HT-29 (cell line): ENCODE data around the gene AKR1A1. TPM values are rescaled to one million over a fixed set of nuclear protein-coding genes. Genes with fewer than 3 reads are reported as not detected.
"Not testable (repeated sequence)": the region's sequence is repeated elsewhere in the genome, so short reads cannot be mapped to it uniquely, and the experiment has no call there.

Experiments
- DNase-seq: peaks from one replicate; pipeline ENCODE4 v3.0.0-alpha.2; 2015; ENCODE audit warnings: low spot score
- total RNA-seq: library from RNA; depleted of rRNA; stranded (reverse); fragments of >200 nt; shearing (Covaris generic); gene quantifications from 2 replicates; pipeline ENCODE4 v1.2.3, GENCODE V29; 2014

The AKR1A1 gene
- total RNA-seq, 1 experiment from 2014 or later: 145 TPM

DNA sequence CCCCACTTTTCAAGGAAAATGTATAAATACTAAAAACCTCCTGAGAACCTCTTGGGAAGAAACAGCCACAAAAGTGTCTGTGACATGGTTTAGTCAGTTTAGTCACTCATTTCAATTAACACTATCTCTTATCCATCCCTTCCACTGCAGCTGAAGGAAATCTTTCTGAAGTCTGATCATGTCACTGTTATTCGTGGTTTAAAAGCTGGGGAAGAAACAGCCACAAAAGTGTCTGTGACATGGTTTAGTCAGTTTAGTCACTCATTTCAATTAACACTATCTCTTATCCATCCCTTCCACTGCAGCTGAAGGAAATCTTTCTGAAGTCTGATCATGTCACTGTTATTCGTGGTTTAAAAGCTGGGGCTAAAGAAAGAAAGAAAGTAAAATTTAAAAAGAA lies 27.1 kb upstream of the AKR1A1 start:
- DNase-seq: not testable (repeated sequence)

DNA sequence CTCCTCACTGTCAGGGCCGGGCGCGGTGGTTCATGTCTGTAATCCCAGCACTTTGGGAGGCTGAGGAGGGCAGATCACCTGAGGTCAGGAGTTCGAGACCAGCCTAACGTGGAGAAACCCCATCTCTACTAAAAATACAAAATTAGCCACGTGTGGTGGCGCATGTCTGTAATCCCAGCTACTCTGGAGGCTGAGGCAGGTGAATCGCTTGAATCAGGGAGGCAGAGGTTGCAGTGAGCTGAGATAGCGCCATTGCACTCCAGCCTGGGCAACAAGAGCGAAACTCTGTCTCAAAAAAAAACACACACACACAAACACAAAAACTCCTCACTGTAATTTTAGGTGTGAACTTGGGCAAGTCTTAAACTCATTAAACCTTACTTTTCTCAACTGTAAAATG lies 26.7 kb upstream of the AKR1A1 start:
- not testable (repeated sequence) for DNase-seq

DNA sequence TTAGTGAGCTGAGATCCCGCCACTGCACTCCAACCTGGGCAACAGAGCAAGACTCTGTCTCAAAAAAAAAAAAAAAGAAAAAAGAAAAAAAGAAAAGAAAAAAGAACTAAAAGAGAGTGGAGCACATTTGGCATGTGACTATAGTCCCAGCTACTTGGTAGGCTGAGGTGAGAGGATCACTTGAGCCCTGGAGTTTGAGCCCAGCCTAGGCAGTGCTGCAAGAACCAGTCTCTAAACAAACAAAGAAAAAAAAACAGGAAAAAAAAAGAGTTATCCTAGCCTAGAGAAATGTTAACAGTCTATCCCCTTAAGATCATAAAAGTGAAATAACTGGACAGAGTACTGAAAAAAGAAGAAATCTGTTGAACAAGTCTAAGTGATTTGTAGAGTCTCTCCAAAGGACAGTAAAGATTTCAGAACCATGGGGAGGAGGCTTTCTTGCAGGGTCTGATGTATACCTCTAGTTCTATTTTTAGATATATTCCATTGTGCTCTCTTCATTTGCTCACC lies 24.4 kb upstream of the AKR1A1 start:
- no peak for DNase-seq

DNA sequence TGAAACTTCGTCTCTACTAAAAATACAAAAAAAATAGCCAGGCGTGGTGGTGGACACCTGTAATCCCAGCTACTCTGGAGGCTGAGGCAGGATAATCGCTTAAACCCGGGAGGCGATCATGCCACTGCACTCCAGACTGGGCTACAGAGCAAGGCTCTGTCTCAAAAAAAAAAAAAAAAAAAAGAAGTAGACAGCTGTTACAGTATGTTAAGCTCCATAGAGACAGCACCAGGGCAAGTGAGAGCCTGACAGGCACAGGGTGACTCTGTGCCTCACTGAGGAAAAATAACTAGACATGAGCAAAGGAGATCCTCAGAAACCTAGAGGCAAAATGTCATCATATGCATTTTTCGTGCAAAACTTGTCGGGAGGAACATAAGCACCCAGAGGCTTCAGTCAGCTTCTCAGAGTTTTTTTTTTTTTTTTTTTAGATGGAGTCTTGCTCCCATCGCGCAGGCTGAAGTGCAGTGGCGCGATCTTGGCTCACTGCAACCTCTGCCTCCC lies 19.9 kb upstream of the AKR1A1 start:
- DNase-seq: no peak

DNA sequence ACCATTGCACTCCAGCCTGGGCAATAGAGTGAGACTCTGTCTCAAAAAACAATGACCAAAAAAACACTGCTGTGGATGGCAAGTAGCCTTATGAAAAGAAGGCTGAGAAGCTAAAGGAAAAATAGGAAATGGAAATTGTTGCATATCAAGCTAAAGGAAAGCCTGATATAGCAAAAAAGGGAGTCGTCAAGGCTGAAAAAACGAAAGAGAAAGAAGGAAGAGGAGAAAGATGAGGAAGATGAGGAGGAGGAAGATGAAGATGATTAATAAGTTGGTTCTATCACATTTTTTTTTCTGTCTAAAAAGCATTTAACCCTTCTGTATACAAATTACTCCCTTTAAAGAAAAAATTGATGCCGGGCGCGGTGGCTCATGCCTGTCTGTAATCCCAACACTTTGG lies 18.8 kb upstream of the AKR1A1 start:
- no peak for DNase-seq

DNA sequence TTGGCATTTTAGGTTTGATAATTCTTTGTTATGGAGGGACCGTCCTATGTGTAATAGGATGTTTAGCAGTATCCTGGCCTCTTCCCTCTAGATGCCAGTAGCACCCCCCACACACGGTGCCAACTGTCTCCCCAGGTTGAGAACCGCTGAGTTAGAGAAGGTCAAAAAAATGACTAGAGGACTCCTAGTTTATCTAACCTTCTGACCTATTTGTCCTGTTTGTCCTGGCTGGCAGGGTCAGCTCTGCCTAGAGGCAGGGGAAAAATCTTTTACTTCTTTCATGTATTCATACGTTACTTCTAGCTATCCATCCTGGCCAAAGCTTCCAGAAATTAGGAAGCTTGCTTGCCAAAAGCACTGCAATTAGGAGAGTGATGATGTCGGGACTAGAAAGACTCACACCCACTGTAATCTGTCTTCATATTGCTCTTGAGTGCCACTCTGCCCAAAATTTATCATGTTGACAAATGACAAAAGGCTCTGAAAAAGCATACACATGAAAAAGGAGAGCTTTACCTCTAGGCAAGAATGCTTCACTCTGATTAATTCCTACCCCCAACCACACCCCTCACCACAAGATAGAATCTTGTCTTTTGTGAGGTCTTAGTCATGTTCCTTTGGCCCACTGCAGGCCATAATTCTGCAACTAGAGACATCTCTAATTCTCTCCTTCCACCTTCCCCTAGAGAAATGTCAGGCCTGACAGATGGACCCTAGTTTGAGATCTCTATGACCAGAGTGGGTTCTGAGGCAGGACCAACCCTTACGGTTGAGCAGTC lies 14.4 kb upstream of the AKR1A1 start:
- no peak for DNase-seq

DNA sequence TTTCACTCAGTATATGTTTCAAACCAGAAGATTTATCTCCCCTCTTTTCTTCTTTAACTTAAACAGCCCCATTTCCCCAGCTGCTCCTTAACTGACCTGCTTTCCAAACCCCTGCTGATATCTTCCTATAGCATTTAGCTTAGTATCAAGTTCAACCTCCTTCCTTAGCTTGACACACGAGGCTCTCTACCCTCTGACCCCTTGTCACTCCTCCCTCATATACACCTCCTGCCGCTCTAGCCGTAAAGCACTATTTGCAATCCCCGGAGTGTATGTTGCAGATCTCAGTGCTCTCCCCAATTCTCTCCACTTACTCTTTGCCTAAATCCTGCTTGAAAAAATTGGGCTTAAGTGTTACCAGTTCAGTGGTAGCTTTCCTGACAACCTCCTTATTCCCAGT lies 13.7 kb upstream of the AKR1A1 start:
- DNase-seq: no peak

DNA sequence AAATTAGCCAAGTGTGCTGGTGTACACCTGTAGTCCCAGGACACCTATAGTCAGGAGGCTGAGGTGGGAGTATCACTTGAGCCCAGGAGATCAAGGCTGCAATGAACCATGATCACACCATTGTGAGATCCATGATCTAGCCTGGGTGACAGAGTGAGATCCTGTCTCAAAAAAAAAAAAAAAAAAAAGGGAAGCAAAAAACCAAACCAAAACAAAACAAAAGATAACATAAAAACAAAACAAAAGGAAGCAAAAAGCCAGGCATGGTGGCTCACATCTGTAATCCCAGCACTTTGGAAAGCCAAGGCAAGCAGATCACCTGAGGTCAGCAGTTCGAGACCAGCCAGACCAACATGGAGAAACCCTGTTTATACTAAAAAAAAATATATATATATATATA lies 9.4 kb upstream of the AKR1A1 start:
- no peak for DNase-seq

DNA sequence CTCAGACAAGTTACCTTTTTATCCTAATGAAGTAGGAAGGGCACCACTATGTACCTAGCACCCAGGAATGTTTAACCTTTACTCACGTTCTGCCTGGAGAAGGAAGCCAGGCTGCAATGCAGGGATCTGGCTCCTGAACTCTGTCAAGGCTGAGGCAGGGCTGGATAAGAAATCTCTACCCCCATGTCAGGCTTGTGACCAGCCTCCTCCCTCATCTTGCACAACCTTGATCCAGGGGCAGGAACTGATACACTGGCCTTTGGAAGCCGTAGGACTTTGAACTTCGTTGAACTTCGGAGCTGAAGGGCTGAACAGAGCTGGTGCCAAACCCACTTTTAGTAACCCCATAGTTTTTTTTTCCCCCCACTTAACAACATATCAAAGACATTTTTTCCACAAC lies 8.0 kb upstream of the AKR1A1 start:
- DNase-seq: peak; percentile 27

DNA sequence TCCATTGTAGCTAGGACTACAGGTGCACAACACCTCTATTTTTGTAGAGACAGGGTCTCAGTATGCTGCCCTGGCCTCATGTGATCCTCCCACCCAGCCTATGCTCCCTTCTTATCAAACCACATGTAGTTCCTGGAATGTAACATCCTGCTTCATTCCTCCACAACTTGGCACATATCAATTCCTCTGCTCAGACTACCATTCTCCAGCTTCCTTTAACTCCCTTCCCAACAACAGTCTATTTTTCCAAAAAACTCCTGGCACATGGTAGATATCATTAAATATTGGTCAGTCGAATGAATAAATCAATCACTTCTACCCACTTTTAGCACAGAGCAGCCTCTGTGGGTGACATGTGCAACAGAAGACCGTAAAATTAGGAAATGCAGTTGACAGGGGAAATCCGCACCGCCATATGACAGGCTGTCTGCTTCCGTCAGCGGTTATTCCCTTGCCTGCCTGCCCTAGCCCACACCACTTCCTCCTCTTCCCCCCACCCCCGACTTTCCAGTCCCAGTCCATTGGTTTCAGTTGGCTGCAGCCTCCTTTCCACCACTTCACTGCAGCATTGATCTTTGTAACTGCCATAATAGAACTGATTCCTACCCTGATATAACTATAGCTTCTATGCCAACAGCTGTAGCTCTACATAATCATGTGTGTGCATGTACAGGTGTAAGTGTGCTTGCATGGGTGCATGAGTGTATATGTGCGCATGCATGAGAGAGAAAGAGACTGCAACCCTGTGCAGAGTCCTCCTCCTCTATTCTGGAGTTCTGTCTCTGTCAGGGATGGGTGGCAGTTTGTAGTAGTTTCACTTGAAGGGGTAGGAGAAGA lies 6.8 kb upstream of the AKR1A1 start:
- no peak for DNase-seq

DNA sequence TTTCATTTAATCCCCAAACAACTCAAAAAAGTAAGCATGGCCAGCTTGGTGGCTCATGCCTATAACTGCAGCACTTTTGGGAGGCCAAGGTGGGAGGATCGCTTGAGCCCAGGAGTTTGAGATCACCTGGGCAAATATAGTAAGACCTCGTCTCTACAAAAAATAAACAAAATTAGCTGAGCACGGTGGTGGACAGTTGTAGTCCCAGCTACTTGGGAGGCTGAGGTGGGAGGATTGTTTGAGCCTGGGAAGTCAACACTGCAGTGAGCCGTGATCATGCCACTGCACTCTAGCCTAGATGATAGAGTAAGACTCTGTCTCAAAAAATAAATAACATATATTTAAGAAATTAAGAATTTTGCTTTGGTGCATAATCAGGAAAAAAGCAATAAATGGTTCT lies 6.1 kb upstream of the AKR1A1 start:
- no peak for DNase-seq

DNA sequence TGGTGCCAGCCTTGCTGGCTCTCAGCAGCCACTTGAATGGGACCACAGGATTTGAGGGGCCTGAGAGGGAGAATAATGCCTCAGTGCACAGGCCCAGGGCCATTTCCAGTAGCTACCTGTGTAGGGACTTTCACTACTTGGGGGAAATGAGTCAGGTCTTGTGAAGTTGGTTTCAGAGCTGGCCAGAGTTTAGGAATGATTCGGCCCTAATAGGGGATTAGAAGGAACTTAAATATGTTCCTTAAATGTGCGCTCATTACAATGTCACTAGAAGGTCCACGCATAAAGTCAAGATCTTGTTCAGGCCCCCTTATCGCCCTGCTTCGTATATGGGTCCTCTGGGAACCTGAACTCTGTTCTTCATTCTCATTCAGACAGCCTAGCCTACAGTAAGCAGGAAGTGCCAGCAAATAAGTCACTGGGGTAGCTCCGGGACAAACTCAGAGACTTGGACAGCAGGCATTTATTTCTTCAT lies 5.6 kb upstream of the AKR1A1 start:
- DNase-seq: no peak

DNA sequence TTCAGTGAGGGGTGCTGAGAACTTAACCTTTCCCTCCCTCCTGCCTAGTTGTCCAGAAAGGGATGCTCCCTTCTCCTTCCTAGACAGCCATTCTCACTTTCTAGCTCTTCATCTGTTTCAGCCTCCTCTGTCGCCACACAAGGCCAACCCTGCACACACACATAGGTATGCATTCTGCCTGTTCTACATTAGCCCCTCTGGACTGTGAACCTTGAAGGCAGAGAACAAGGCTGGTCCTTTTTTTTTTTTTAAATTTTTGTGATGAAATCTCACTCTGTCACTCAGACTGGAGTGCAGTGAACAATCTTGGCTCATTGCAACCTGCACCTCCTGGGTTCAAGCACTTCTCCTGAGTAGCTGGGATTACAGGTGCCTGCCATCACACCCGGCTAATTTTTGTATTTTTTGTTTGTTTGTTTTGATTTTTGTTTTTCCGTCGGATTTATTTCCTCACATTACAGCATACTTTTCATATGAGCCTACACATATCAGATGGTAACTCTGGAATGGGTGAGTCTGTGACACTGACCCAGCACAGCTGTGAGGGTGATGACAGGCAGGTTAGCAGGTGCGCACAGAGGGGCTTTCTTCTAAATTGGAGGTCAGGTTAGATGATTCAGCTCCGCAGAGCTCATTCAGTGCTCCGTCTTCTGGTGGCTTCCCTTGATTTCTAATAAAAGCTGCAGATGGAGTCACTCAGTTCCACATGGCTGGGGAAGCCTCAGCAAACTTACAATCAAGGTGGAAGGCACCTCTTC lies 4.9 kb upstream of the AKR1A1 start:
- no peak for DNase-seq

DNA sequence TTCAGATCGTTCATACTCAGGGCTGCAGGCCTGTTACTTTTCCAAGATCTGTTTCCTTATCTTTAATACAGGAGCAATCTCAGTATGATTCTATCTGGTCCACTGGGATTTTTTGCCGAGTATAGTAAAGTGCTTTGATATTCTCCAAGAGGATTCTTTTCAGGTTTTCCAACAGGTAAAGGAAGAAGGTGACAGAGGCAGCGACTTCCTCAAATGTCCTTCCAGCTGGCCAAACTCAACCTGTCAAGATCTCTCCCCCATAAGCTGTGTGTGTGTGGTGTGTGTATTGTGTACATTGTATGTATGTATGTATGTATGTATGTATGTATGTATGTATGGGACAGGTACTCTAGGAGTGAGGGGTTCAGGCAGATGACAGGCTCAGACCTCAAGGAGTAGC lies 1.1 kb downstream of the AKR1A1 start:
- no peak for DNase-seq

DNA sequence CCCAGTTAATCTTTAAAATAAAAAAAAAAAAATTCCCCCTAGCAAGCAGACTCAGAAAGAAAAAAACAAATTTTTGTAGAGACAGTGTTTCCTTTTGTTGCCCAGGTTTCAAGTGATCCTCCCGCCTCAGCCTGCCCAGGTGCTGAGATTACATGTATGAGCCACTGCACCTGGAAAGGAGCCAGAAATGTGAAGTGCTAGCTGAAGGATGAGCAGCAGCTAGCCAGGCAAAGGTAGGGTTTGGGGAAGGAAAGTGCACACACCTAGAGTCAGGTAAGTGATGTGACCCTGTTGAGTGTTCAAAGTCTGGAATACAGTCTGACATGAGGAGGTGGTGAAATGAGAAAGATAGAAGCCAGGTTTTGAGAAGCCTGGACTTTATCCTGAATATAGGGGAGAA lies 1.7 kb downstream of the AKR1A1 start:
- DNase-seq: peak; percentile 59

DNA sequence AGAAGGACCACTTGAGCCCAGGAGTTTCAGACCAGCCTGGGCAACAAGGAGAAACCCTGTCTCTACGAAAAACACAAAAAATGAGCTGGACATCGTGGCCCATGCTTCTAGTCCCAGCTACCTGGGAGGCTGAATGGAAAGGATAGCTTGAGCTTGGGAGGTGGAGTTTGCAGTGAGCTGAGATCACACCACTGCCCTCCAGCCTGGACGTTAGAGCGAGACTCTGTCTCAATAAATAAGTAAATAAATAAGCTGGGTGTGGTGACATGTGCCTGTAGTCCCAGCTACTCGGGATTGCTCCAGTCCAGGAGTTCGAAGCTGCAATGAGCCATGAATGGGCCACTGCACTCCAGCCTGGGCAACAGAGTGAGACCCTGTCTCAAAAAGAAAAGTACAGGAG lies 3.6 kb downstream of the AKR1A1 start:
- no peak for DNase-seq

DNA sequence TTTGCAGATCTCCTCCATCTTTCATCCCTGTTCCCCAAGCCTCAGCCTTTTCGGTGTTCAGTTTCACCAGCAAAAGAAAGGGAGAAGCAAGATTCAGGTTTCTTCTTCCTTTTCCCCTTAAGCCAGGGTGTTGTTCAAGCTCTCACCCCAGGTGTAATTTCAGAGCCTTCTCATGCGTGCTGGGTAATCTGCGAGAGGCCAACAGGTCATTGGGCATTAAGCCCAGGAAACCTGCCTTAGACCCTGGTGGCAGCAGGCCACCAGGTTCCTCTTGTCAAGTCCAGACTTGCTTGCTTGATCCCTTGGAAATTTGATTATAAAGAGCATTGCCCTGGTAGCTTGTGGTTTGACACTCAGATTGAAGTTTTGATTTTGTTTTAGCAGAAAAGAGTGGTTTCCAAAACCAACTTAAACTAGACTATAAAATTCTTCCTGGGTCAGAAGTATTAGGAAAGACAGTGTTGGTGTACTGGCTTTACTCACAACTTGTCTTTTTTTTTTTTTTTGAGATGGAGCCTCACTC lies 6.9 kb downstream of the AKR1A1 start:
- peak; percentile 29 for DNase-seq

DNA sequence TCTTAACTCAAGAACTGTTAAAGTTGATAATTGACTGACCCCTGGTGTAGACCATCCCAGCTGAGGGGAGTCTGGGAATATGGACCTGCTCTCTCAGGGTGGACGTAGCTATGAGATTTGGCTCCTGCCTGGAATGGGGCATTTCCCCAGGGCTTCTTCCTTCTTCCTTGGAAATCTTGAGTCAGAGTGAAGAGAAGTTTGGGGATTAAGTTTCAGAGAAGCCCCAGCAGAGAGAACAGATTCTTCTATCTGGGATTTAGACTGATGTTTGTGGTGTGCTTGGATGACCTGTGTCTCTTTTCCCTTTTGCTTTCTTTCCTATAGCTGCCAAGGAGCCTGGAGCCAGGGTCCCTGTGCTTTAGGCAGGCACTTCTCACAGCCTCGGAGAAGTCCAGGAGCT lies 13.2 kb downstream of the AKR1A1 start:
- no peak for DNase-seq

DNA sequence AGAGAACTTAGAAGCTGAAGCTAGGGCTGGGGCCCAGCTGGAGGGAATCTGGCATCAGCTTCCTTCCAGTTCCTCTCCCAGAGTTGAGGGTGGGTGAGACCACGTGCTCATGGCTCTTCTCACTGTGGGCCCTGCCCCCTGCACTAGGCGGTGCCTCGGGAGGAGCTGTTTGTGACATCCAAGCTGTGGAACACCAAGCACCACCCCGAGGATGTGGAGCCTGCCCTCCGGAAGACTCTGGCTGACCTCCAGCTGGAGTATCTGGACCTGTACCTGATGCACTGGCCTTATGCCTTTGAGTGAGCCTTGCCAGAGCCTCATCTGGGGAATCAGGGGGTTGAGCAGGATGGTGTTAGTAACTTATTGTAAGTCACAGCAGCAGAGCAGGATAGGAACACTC lies 16.1 kb downstream of the AKR1A1 start:
- peak; percentile 28 for DNase-seq

DNA sequence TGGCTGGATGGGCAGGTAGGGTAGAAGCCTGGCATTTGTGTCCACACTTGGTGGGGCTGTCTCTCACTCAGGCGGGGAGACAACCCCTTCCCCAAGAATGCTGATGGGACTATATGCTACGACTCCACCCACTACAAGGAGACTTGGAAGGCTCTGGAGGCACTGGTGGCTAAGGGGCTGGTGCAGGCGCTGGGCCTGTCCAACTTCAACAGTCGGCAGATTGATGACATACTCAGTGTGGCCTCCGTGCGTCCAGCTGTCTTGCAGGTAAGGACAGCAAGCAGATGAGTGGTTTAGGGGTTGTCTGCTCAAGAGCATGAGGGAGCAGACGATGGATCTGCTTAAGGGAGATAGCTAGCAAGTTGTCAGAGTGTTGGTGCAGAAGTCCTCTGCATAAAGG lies 17.3 kb downstream of the AKR1A1 start:
- DNase-seq: no peak

DNA sequence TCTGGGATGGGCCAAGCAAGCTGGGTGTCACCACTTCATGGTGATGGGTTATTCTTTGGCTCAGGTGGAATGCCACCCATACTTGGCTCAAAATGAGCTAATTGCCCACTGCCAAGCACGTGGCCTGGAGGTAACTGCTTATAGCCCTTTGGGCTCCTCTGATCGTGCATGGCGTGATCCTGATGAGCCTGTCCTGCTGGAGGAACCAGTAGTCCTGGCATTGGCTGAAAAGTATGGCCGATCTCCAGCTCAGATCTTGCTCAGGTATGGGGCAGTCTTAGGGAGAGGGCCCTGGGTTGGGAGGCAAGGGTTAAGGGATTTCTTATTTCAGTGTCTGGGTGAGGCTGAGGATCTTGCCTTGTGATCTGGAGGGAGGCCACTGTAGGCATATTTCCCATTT lies 17.8 kb downstream of the AKR1A1 start:
- DNase-seq: no peak

DNA sequence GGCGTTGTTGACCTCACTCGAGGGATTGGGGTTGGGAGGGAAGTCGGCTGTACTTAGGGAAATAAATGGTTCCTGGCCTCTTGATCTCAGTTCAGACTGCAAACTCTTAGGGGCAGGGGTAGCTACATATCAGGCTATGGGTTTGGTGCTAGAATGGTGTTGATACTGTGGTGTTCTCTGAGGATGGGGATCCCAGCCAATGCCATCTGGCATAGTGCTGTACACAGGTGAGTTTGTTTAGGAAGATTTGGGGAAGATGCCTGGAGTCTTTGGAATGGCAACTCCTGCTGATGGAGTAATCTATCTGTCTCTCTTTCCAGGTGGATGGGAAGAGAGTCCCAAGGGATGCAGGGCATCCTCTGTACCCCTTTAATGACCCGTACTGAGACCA lies 18.9 kb downstream of the AKR1A1 start:
- DNase-seq: no peak
